Neural cell (in vitro differentiated cells): Measurements from ENCODE around the gene TFDP1. TPM values are rescaled to one million over a fixed set of nuclear protein-coding genes. Genes with fewer than 3 reads are reported as not detected.

ENCODE experiments used
- H2AFZ ChIP-seq: fragments of 200-600, 300-800 bp; sonication (generic), shearing (Covaris generic); 2 replicates; pipeline ENCODE4 v1.6.0; 2014; ENCODE audit warnings: low read depth, mild to moderate bottlenecking, antibody characterized with exemption, low read length, moderate library complexity
- H3F3A ChIP-seq: fragments of 200-600 bp; shearing (Covaris generic); 2 replicates; pipeline ENCODE4 v1.6.1; 2016; ENCODE audit warnings: mild to moderate bottlenecking, moderate library complexity, mixed read lengths, antibody characterized with exemption, low read length; ENCODE audit not compliant: insufficient read depth, poor library complexity, severe bottlenecking
- H3K27ac ChIP-seq: fragments of 200-600, 300-800 bp; sonication (generic), shearing (Covaris generic); 2 replicates; pipeline ENCODE4 v1.5.1; 2014; ENCODE audit warnings: mild to moderate bottlenecking, low read length, moderate library complexity
- H3K27me3 ChIP-seq: fragments of 300-800, 200-600 bp; sonication (generic), shearing (Covaris generic); 2 replicates; pipeline ENCODE4 v1.6.0; 2014; ENCODE audit warnings: mild to moderate bottlenecking, low read depth, low read length, moderate library complexity; ENCODE audit not compliant: insufficient read depth
- H3K36me3 ChIP-seq: fragments of 300-800, 200-600 bp; sonication (generic), shearing (Covaris generic); 2 replicates; pipeline ENCODE4 v1.5.1; 2014; ENCODE audit warnings: mild to moderate bottlenecking, antibody characterized with exemption, low read length, moderate library complexity; ENCODE audit not compliant: insufficient read depth
- H3K4me2 ChIP-seq: fragments of 300-800, 200-600 bp; sonication (generic), shearing (Covaris generic); 2 replicates; pipeline ENCODE4 v1.6.0; 2014; ENCODE audit warnings: mild to moderate bottlenecking, low read length
- H3K4me3 ChIP-seq: fragments of 300-800, 200-600 bp; sonication (generic), shearing (Covaris generic); 2 replicates; pipeline ENCODE4 v1.5.1; 2014; ENCODE audit warnings: mild to moderate bottlenecking, low read length, moderate library complexity
- H3K79me2 ChIP-seq: fragments of 200-600 bp; shearing (Covaris generic); replicated peaks from 2 replicates; pipeline ENCODE4 v1.6.0; 2014; ENCODE audit warnings: mild to moderate bottlenecking, low read length, moderate library complexity; ENCODE audit not compliant: insufficient read depth
- H3K9ac ChIP-seq: fragments of 300-800, 200-600 bp; sonication (generic), shearing (Covaris generic); 2 replicates; pipeline ENCODE4 v1.6.1; 2016; ENCODE audit warnings: mild to moderate bottlenecking, low read length, mixed read lengths
- H3K9me2 ChIP-seq: fragments of 200-600 bp; shearing (Covaris generic); 2 replicates; pipeline ENCODE4 v1.6.1; 2016; ENCODE audit warnings: mild to moderate bottlenecking, low read length, mixed read lengths; ENCODE audit not compliant: insufficient read depth
- H3K9me3 ChIP-seq: fragments of 200-600, 300-800 bp; sonication (generic), shearing (Covaris generic); 2 replicates; pipeline ENCODE4 v1.6.1; 2016; ENCODE audit warnings: mild to moderate bottlenecking, mixed run types, low read length, moderate library complexity, mixed read lengths
- H4K20me1 ChIP-seq: fragments of 200-600 bp; shearing (Covaris generic); 2 replicates; pipeline ENCODE4 v1.6.1; 2016; ENCODE audit warnings: mild to moderate bottlenecking, mixed run types; ENCODE audit not compliant: insufficient read depth
- CTCF ChIP-seq: fragments of 450-650 bp; IDR thresholded peaks from 2 replicates; pipeline ENCODE4 v1.5.1; 2014; ENCODE audit warnings: antibody characterized with exemption, mild to moderate bottlenecking, moderate library complexity; ENCODE audit not compliant: poor library complexity, severe bottlenecking
- EP300 ChIP-seq: fragments of 450-650 bp; conservative IDR thresholded peaks from 2 replicates; pipeline ENCODE4 v1.6.1; 2014; ENCODE audit warnings: antibody characterized with exemption, mild to moderate bottlenecking, moderate library complexity; ENCODE audit not compliant: poor library complexity, severe bottlenecking
- EZH2 ChIP-seq: fragments of 200-600, 300-800 bp; shearing (Covaris generic), sonication (generic); IDR thresholded peaks from 2 replicates; pipeline ENCODE4 v1.6.1; 2014; ENCODE audit warnings: antibody characterized with exemption, low read length, borderline replicate concordance, mild to moderate bottlenecking; ENCODE audit not compliant: insufficient read depth, poor library complexity, severe bottlenecking
- MXI1 ChIP-seq: fragments of 450-650 bp; conservative IDR thresholded peaks from 2 replicates; pipeline ENCODE4 v1.6.1; 2014; ENCODE audit warnings: antibody characterized with exemption, mild to moderate bottlenecking; ENCODE audit not compliant: poor library complexity, severe bottlenecking
- POLR2AphosphoS5 ChIP-seq: IDR thresholded peaks from 2 replicates; pipeline ENCODE4 v1.6.1; 2012
- RAD21 ChIP-seq: fragments of 450-650 bp; conservative IDR thresholded peaks from 2 replicates; pipeline ENCODE4 v1.6.1; 2014; ENCODE audit warnings: antibody characterized with exemption, mild to moderate bottlenecking, moderate library complexity
- REST ChIP-seq: IDR thresholded peaks from 2 replicates; pipeline ENCODE4 v1.6.1; 2012; ENCODE audit warnings: borderline replicate concordance
- SMC3 ChIP-seq: fragments of 450-650 bp; conservative IDR thresholded peaks from 2 replicates; pipeline ENCODE4 v1.6.1; 2014; ENCODE audit warnings: antibody characterized with exemption, mild to moderate bottlenecking, moderate library complexity; ENCODE audit not compliant: poor library complexity
- TAF1 ChIP-seq: IDR thresholded peaks from 2 replicates; pipeline ENCODE4 v1.6.1; 2012; ENCODE audit warnings: low read depth
- polyA plus RNA-seq: library from polyadenylated mRNA; depleted of rRNA; stranded (reverse); fragments of >200 nt; gene quantifications from 2 replicates; pipeline ENCODE4 v1.2.3, GENCODE V29; 2014

The TFDP1 gene
- polyA plus RNA-seq, 1 donor from 2014 or later = 81.2 TPM

- Histone ChIP-seq H3K9me3 (no peaks in the 10 kb centered on the region), H3F3A (no peaks in the 10 kb centered on the region), H3K9ac (no peak overlapping the region), H4K20me1 (no peaks in the 10 kb centered on the region), H2AFZ (no peak overlapping the region), H3K27me3 (no peaks in the 10 kb centered on the region), H3K4me2 (no peak overlapping the region), H3K79me2 (no peaks in the 10 kb centered on the region), H3K36me3 (peaks cover 18% of the 10 kb centered on the region), H3K27ac (no peak overlapping the region), H3K9me2 (no peaks in the 10 kb centered on the region), H3K4me3 (no peak overlapping the region)
- TF ChIP-seq EP300 = no peak
- no peak for TF ChIP-seq CTCF
- TF ChIP-seq EZH2 = no peak
- TF ChIP-seq SMC3 = no peak
- no peak for TF ChIP-seq POLR2AphosphoS5
- no peak for TF ChIP-seq RAD21
- no peak for TF ChIP-seq MXI1
- TF ChIP-seq TAF1 = no peak
- TF ChIP-seq REST = no peak
Observed at GRCh38 chr13:113638806-113639205, 54.3 kb downstream of the TFDP1 start.

- H3F3A ChIP-seq = no peaks in the 10 kb centered on the region
- no peaks in the 10 kb centered on the region for H3K9me3 ChIP-seq
- no peak overlapping the region for H2AFZ ChIP-seq
- H3K4me3 ChIP-seq = no peak overlapping the region
- no peak overlapping the region for H3K4me2 ChIP-seq
- peaks cover 18% of the 10 kb centered on the region for H3K36me3 ChIP-seq
- H3K9ac ChIP-seq = no peak overlapping the region
- H3K27me3 ChIP-seq = no peaks in the 10 kb centered on the region
- H3K79me2 ChIP-seq = no peaks in the 10 kb centered on the region
- no peaks in the 10 kb centered on the region for H3K9me2 ChIP-seq
- H3K27ac ChIP-seq = no peak overlapping the region
- TF ChIP-seq REST (no peak), RAD21 (no peak), TAF1 (no peak), CTCF (no peak), MXI1 (no peak), EZH2 (no peak)
- H4K20me1 ChIP-seq = no peaks in the 10 kb centered on the region
Observed at GRCh38 chr13:113639616-113640262, 55.2 kb downstream of the TFDP1 start.
